Panc1 (cell line): ENCODE results near the gene DNTT.

Experiments used
- POLR2AphosphoS5 ChIP-seq: IDR thresholded peaks from 2 replicates; pipeline ENCODE4 v1.6.1; 2012; ENCODE audit warnings: mild to moderate bottlenecking, low read depth, low read length, moderate library complexity
- SIN3A ChIP-seq: IDR thresholded peaks from 2 replicates; pipeline ENCODE4 v1.6.1; 2012; ENCODE audit warnings: low read depth, mild to moderate bottlenecking, low read length, moderate library complexity, borderline replicate concordance; ENCODE audit not compliant: insufficient read depth
- TF ChIP-seq, protein P1 (sequence below): fragments of 450-650 bp; IDR thresholded peaks from 2 replicates; pipeline ENCODE4 v1.5.1; 2017; ENCODE audit warnings: mild to moderate bottlenecking

DNA sequence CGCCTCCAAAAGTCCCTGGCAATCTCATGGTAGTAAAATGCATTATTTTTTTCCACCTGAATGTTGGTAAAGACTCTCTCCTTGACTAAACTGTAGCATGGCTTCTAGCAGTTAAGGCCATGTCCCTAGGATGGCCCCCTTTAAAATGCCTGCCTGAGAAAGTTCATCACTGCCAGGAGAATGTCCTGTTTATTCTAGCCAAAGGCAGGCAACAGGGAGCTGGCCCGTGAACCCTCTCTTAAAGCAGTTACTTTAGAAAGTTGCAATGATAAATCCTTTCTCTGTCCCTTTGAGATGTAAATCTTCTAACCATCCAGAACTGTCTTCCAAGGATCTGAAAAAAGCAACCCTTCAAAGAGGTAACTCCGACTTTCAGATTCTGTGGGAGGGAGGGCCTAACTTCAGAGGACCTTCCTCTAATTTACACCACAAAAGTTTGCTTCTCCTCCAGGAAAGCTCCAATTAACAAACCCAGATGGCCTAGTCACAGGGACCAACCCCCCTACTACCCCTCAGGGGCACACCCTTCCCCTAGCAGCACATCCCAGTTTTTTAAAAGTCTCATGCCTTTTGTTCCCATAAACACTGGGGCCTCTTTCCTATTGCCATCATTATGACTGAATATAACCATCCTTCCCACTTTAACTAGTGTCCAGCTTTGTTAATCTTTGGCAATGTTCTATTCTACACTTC, 5.5 kb downstream of the DNTT start:
- no peak for TF ChIP-seq SIN3A
- no peak for TF ChIP-seq POLR2AphosphoS5
- TF ChIP-seq, protein P1, sequence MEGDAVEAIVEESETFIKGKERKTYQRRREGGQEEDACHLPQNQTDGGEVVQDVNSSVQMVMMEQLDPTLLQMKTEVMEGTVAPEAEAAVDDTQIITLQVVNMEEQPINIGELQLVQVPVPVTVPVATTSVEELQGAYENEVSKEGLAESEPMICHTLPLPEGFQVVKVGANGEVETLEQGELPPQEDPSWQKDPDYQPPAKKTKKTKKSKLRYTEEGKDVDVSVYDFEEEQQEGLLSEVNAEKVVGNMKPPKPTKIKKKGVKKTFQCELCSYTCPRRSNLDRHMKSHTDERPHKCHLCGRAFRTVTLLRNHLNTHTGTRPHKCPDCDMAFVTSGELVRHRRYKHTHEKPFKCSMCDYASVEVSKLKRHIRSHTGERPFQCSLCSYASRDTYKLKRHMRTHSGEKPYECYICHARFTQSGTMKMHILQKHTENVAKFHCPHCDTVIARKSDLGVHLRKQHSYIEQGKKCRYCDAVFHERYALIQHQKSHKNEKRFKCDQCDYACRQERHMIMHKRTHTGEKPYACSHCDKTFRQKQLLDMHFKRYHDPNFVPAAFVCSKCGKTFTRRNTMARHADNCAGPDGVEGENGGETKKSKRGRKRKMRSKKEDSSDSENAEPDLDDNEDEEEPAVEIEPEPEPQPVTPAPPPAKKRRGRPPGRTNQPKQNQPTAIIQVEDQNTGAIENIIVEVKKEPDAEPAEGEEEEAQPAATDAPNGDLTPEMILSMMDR, result no peak
